Activated T-cell treated with anti-CD3 and anti-CD28 coated beads for 1 hour (primary cell): ENCODE data around the gene SPEN.

Experiments
- DNase-seq: peaks from one replicate; pipeline ENCODE4 v3.0.0-alpha.2; 2020; ENCODE audit warnings: low read depth

Gene SPEN

GRCh38 chr1:15985611-15986297, 138.2 kb downstream of the SPEN start:
- DNase-seq = no peak

- no peak for DNase-seq
Observed at GRCh38 chr1:15988856-15989736, 141.6 kb downstream of the SPEN start.

GRCh38 chr1:15989776-15990175, 142.3 kb downstream of the SPEN start:
- DNase-seq = no peak
